ENCODE results near the gene REPIN1.
"Not testable (repeated sequence)": the region's sequence is repeated elsewhere in the genome, so short reads cannot be mapped to it uniquely, and the experiment has no call there.

The REPIN1 gene

GRCh38 chr7:150382123-150382843 lies 13.7 kb downstream of the REPIN1 start:
- no peak overlapping the region for H3K4me3 ChIP-seq (ENCODE audit: control insufficient read depth, low read depth, low read length)
- no peak for TF ChIP-seq CTCF (conservative IDR thresholded peaks at IDR 0.05; ENCODE audit: control insufficient read depth, insufficient read depth, low read depth, low read length)
- DNase-seq (ENCODE audit: low read depth), result no peak

GRCh38 chr7:150382844-150383225 lies 14.2 kb downstream of the REPIN1 start:
- H3K4me3 ChIP-seq (ENCODE audit: control insufficient read depth, low read depth, low read length), result no peak overlapping the region
- peak; percentile 29 for DNase-seq (ENCODE audit: low read depth)
- no peak for TF ChIP-seq CTCF (conservative IDR thresholded peaks at IDR 0.05; ENCODE audit: control insufficient read depth, insufficient read depth, low read depth, low read length)

DNA sequence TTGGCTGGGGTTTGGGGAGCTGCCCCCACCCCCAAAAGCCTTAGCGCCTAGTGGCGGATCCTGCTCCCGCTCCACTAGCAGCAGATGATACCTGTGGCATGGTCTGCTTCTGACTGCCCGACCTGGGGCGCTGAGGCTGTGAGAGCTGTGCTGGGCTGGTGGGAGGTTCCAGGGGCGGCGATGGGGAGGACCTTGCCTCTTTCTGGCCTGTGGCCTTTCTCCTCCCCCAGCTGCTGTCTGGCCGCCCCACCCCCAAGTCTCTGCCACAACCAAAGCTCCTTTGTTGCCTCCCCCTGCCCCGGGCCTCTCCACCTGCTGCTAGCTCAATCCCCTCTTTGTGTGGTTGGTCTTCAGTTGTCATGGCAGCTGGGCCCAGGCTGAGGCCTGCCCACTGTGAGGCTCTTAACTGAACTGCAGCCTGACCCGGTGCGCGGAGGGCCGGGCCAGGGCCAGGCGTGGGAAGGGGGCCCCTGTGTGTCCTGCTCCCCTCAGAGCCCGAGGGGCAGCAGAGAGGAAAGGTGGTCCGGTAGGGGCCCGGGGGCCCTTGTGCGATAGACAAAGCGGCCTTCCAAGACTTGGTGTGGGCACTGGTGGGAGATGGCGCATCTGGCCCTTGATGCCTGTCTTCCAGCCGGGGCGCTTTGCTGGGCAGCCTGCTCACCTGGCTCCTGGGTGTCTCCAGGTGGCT lies 15.2 kb downstream of the REPIN1 start:
- TF ChIP-seq CTCF (conservative IDR thresholded peaks at IDR 0.05; ENCODE audit: control insufficient read depth, insufficient read depth, low read depth, low read length), result no peak
- no peak for DNase-seq (ENCODE audit: low read depth)
- H3K4me3 ChIP-seq (ENCODE audit: control insufficient read depth, low read depth, low read length), result no peak overlapping the region

DNA sequence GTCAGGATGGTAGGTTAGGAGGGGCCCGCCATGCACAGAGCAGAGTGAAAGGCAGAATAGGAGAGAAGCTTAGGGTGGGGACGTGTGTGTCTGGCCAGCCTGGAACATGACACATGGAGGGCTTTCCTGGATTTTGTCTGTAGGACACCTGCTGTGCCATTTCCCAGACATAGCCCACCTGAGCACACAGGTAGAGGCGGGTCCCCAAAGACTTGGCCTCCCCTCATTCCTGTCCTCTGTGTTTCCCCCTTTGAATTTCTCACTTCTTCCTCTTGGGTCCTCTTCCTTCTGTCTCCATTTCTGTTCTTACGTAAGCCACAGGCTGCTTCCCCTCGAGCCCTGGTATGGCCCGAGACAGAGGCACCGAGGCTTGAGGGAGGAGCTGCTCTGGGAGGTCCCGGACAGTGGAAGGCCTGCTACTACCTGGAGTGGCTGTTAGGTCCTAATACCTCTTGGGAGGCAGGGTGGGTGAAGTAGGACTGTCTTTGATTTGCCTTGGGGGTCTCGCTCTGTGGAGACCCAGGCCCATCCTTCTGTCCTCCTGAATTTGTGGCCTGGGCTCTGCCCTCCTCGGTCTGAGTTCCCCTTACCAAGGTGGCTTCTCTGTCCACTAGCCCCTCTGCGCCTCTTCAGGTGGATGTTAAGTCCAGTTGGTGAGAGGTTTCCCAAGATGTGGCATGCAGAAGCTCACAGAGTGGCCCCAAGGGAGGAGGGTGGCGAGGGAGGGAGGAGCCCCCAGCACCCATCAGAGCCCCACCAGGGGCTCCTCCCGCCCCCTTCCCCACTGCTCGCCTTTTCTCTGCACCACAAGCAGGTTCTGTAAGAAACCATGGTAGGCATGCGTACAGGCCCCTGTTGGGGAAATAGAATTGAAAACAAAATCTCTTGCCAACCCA lies 16.0 kb downstream of the REPIN1 start:
- DNase-seq (ENCODE audit: low read depth), result no peak
- H3K4me3 ChIP-seq (ENCODE audit: control insufficient read depth, low read depth, low read length), result no peak overlapping the region
- TF ChIP-seq CTCF (conservative IDR thresholded peaks at IDR 0.05; ENCODE audit: control insufficient read depth, insufficient read depth, low read depth, low read length), result no peak

GRCh38 chr7:150385302-150385723 lies 16.7 kb downstream of the REPIN1 start:
- DNase-seq (ENCODE audit: low read depth), result no peak
- no peak for TF ChIP-seq CTCF (conservative IDR thresholded peaks at IDR 0.05; ENCODE audit: control insufficient read depth, insufficient read depth, low read depth, low read length)
- H3K4me3 ChIP-seq (ENCODE audit: control insufficient read depth, low read depth, low read length), result no peak overlapping the region

DNA sequence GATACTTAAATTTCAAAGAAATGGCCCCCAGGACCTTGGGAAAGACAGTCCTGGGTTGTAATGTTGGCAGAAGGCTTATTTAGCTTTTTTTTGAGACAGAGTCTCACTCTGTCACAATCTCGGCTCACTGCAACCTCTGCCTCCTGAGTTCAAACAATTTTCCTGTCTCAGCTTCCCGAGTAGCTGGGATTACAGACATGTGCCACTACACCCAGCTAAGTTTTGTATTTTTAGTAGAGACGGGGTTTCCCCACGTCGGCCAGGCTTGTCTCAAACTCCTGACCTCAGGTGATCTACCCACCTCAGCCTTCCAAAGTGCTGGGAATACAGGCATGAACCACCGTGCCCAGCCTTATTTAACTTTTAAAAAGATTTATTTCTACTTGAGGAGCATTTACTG lies 17.3 kb downstream of the REPIN1 start:
- DNase-seq (ENCODE audit: low read depth); H3K4me3 ChIP-seq (ENCODE audit: control insufficient read depth, low read depth, low read length): not testable (repeated sequence)

DNA sequence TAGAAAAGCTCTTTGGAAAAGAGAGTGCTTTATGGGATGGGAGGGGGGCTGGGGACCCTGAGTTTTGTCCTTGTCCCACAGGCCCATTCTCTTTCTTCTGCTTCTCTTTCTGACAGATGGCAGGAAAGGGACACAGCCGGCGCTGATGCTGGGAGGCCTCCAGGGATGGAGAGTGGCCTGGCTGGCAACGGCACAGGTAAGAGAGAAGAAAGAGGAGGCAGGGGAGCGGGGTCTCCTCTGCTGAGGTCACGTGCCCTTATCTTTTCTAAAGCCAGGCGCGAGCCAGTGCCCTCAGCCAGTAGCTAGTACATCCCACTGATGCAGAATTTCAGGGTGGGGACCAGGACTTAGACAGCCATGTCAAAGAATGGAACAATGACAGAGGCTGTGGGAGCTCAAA lies 19.7 kb downstream of the REPIN1 start:
- no peak overlapping the region for H3K4me3 ChIP-seq (ENCODE audit: control insufficient read depth, low read depth, low read length)
- TF ChIP-seq CTCF (conservative IDR thresholded peaks at IDR 0.05; ENCODE audit: control insufficient read depth, insufficient read depth, low read depth, low read length), result no peak
- no peak for DNase-seq (ENCODE audit: low read depth)
